ENCODE results near the gene RBM4. TPM values are rescaled to one million over a fixed set of nuclear protein-coding genes. Genes with fewer than 3 reads are reported as not detected.

Gene RBM4
- total RNA-seq, 1 experiment from 2014 or later = 245 TPM

GRCh38 chr11:66680966-66681645 is 42.6 kb downstream of the RBM4 start:
- ChIA-PET CTCF (interaction anchor here (0.5 kb wide), 1 partner anchor 151 kb away, joined by 17 read pairs; no protein-coding TSS in a partner anchor), POLR2A (ENCODE audit: low non-redundant PET) (interaction anchor here (0.5 to 0.9 kb wide), 2 partner anchors 84 to 149 kb away, joined by 3 to 8 read pairs; no protein-coding TSS in a partner anchor)
- no peak for TF ChIP-seq CTCF (conservative IDR thresholded peaks at IDR 0.05; ENCODE audit: low read depth, low read length)
- TF ChIP-seq EZH2 (IDR thresholded peaks at IDR 0.05; ENCODE audit: borderline replicate concordance, low read depth, low read length, poor library complexity, severe bottlenecking) = no peak
- DNase-seq (ENCODE audit: low spot score) = no peak
- no TSS peak for BruUV-seq (replicated peaks)
- Histone ChIP-seq H3K4me1 (ENCODE audit: insufficient read depth, low read length, poor library complexity, severe bottlenecking) (peaks cover 4% of the 10 kb centered on the region), H3K27ac (ENCODE audit: low read depth, low read length, poor library complexity, severe bottlenecking) (no peak overlapping the region), H3K27me3 (replicated peaks; ENCODE audit: insufficient read depth, low read depth, low read length, poor library complexity) (no peaks in the 10 kb centered on the region), H3K9me3 (ENCODE audit: low read depth, low read length, poor library complexity, severe bottlenecking) (no peaks in the 10 kb centered on the region), H3K36me3 (ENCODE audit: insufficient read depth, low read length, poor library complexity, severe bottlenecking) (peaks cover 4% of the 10 kb centered on the region), H3K4me3 (ENCODE audit: low read depth, low read length, poor library complexity, severe bottlenecking) (no peak overlapping the region)
- intact Hi-C loops (cut with micrococcal nuclease; ENCODE audit: unreplicated experiment) = no loop called here

GRCh38 chr11:66683877-66684276 is 45.4 kb downstream of the RBM4 start:
- no peaks in the 10 kb centered on the region for H3K4me1 ChIP-seq (ENCODE audit: insufficient read depth, low read length, poor library complexity, severe bottlenecking)
- H3K9me3 ChIP-seq (ENCODE audit: low read depth, low read length, poor library complexity, severe bottlenecking) = no peaks in the 10 kb centered on the region
- no peak overlapping the region for H3K4me3 ChIP-seq (ENCODE audit: low read depth, low read length, poor library complexity, severe bottlenecking)
- peaks cover 3% of the 10 kb centered on the region for H3K36me3 ChIP-seq (ENCODE audit: insufficient read depth, low read length, poor library complexity, severe bottlenecking)
- no TSS peak for BruUV-seq (replicated peaks)
- no peak overlapping the region for H3K27ac ChIP-seq (ENCODE audit: low read depth, low read length, poor library complexity, severe bottlenecking)
- ChIA-PET CTCF (no interaction called here), POLR2A (ENCODE audit: low non-redundant PET) (no interaction called here)
- intact Hi-C loops (cut with micrococcal nuclease; ENCODE audit: unreplicated experiment) = no loop called here
- no peaks in the 10 kb centered on the region for H3K27me3 ChIP-seq (replicated peaks; ENCODE audit: insufficient read depth, low read depth, low read length, poor library complexity)
- DNase-seq (ENCODE audit: low spot score) = no peak
- TF ChIP-seq EZH2 (IDR thresholded peaks at IDR 0.05; ENCODE audit: borderline replicate concordance, low read depth, low read length, poor library complexity, severe bottlenecking) (no peak), CTCF (conservative IDR thresholded peaks at IDR 0.05; ENCODE audit: low read depth, low read length) (no peak)

DNA sequence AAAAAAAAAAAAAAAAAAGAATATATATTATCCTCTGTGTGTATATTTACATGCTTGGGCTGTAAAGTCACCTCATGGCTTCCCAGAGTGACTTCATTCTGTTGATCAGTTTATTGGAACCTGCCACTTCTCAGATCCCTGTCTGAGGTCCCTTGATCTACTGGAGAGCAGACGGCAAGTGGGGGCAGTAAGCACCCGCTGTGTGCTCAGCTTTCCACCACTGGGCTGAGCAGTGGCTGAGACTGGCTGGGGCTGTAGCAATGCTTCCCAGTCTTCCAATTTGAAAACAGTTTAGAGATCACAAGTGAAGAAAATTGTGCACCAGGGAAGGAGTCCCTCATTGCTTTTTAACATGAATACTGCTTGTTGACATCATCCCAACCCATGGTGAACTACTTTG is 46.1 kb downstream of the RBM4 start:
- Histone ChIP-seq H3K4me3 (ENCODE audit: low read depth, low read length, poor library complexity, severe bottlenecking) (no peak overlapping the region), H3K36me3 (ENCODE audit: insufficient read depth, low read length, poor library complexity, severe bottlenecking) (peaks cover 3% of the 10 kb centered on the region), H3K27ac (ENCODE audit: low read depth, low read length, poor library complexity, severe bottlenecking) (no peak overlapping the region), H3K9me3 (ENCODE audit: low read depth, low read length, poor library complexity, severe bottlenecking) (no peaks in the 10 kb centered on the region), H3K4me1 (ENCODE audit: insufficient read depth, low read length, poor library complexity, severe bottlenecking) (no peaks in the 10 kb centered on the region), H3K27me3 (replicated peaks; ENCODE audit: insufficient read depth, low read depth, low read length, poor library complexity) (no peaks in the 10 kb centered on the region)
- intact Hi-C loops (cut with micrococcal nuclease; ENCODE audit: unreplicated experiment) = no loop called here
- BruUV-seq (replicated peaks) = no TSS peak
- no peak for TF ChIP-seq CTCF (conservative IDR thresholded peaks at IDR 0.05; ENCODE audit: low read depth, low read length)
- no peak for TF ChIP-seq EZH2 (IDR thresholded peaks at IDR 0.05; ENCODE audit: borderline replicate concordance, low read depth, low read length, poor library complexity, severe bottlenecking)
- CTCF ChIA-PET = no interaction called here
- POLR2A ChIA-PET (ENCODE audit: low non-redundant PET) = no interaction called here
- DNase-seq (ENCODE audit: low spot score) = no peak
